ENCODE results near the gene CELF4. TPM values are rescaled to one million over a fixed set of nuclear protein-coding genes. Genes with fewer than 3 reads are reported as not detected.

The CELF4 gene
- total and polyA plus RNA-seq, 10 of the 15 experiments (the other 5 are each of a cell fraction or from before 2014, with no cell fraction given), result 0.03 to 0.32 TPM; not detected in 8

DNA sequence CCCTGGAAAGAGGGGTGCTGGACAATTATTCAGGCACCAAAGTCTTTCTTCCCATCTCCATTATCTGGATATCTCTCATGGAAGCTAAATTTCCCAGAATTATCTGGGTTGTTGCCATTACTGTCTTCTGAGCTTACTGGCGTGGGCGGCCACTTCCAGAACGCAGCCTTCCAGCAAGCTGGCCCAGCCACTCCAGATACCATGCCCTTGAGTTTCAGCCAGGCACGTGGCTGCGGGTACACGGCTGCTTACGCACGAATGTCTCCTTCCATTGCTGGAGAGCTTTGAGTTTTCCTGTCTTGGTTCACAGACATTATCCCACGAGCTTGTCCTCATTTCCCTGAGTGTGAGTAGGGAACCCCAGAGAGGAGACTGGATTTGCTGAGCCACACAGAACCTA lies 32.7 kb downstream of the CELF4 start:
- DNase-seq (ENCODE audit: low read depth, low spot score) (no peak), FAIRE-seq (no peak), ATAC-seq (no peak)
- no peaks in the 10 kb centered on the region for H3K9me3 ChIP-seq (replicated peaks; ENCODE audit: control insufficient read depth, insufficient read depth, low read length)
- no TSS peak for BruUV-seq (replicated peaks)
- H3K79me2 ChIP-seq (ENCODE audit: control insufficient read depth, insufficient read depth, low read length), result no peaks in the 10 kb centered on the region
- no peak overlapping the region for H3K27ac ChIP-seq (ENCODE audit: control insufficient read depth, insufficient read depth)
- no peak overlapping the region for H3K9ac ChIP-seq (ENCODE audit: control insufficient read depth, insufficient read depth, low read length)
- intact Hi-C loops (cut with micrococcal nuclease; ENCODE audit: unreplicated experiment) (no loop called here), in situ Hi-C loops (cut with MboI) (loop anchor here (25.0 kb wide), 1 partner anchor 596 kb away; no protein-coding TSS in a partner anchor)
- TF ChIP-seq NR2F1 (conservative IDR thresholded peaks at IDR 0.05) (no peak), RBBP5 (conservative IDR thresholded peaks at IDR 0.05) (no peak), SP1 (IDR thresholded peaks at IDR 0.05; ENCODE audit: low read depth, low read length) (no peak), MEF2A (IDR thresholded peaks at IDR 0.05; ENCODE audit: insufficient read depth, low read depth, low read length) (no peak), TCF12 (IDR thresholded peaks at IDR 0.05; ENCODE audit: low read depth, low read length) (no peak), ZNF384 (IDR thresholded peaks at IDR 0.05; ENCODE audit: borderline replicate concordance, low read depth, low read length) (no peak), EZH2 (IDR thresholded peaks at IDR 0.05; ENCODE audit: borderline replicate concordance, control insufficient read depth, low read depth, low read length) (no peak), POLR2A (IDR thresholded peaks at IDR 0.05; ENCODE audit: low read depth, low read length) (no peak), TAF1 (IDR thresholded peaks at IDR 0.05; ENCODE audit: borderline replicate concordance, low read depth, low read length) (no peak), ASH2L (IDR thresholded peaks at IDR 0.05; ENCODE audit: borderline replicate concordance, low read depth) (no peak), PAX5 (IDR thresholded peaks at IDR 0.05; ENCODE audit: borderline replicate concordance, low read depth, low read length) (no peak)
- TF ChIP-seq, protein P1, sequence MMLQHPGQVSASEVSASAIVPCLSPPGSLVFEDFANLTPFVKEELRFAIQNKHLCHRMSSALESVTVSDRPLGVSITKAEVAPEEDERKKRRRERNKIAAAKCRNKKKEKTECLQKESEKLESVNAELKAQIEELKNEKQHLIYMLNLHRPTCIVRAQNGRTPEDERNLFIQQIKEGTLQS (IDR thresholded peaks at IDR 0.05; ENCODE audit: borderline replicate concordance, extremely low read depth, low read depth, low read length), result no peak
- TF ChIP-seq, protein P2, sequence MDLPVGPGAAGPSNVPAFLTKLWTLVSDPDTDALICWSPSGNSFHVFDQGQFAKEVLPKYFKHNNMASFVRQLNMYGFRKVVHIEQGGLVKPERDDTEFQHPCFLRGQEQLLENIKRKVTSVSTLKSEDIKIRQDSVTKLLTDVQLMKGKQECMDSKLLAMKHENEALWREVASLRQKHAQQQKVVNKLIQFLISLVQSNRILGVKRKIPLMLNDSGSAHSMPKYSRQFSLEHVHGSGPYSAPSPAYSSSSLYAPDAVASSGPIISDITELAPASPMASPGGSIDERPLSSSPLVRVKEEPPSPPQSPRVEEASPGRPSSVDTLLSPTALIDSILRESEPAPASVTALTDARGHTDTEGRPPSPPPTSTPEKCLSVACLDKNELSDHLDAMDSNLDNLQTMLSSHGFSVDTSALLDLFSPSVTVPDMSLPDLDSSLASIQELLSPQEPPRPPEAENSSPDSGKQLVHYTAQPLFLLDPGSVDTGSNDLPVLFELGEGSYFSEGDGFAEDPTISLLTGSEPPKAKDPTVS (IDR thresholded peaks at IDR 0.05; ENCODE audit: low read depth, low read length), result no peak
- POLR2A ChIA-PET, result interaction anchor here (0.6 kb wide), 1 partner anchor 1870 kb away, joined by 3 read pairs; no protein-coding TSS in a partner anchor
- no peak overlapping the region for H3K4me2 ChIP-seq (ENCODE audit: control insufficient read depth, insufficient read depth)
- no peaks in the 10 kb centered on the region; the same call in 1 of the 2 replicates for H3K4me1 ChIP-seq (ENCODE audit: control insufficient read depth, insufficient read depth, low read length)
- H2AFZ ChIP-seq (ENCODE audit: control insufficient read depth, low read depth, low read length), result no peak overlapping the region
- SMC1A ChIA-PET (ENCODE audit: uncharacterized antibody, unreplicated experiment), result no interaction called here
- WGBS (ENCODE audit: insufficient coverage, insufficient replicate concordance, low lambda C conversion rate, missing lambda C conversion rate), result 56% methylated on average over 9 of the region's 9 CpGs
- H4K20me1 ChIP-seq (ENCODE audit: control insufficient read depth, insufficient read depth), result no peaks in the 10 kb centered on the region
- peaks cover 0 to under 1% of the 10 kb centered on the region in 2 experiments; a peak in 2 of 4 replicates for H3K27me3 ChIP-seq (replicated peaks in 1 of 2; ENCODE audit: control insufficient read depth in 2 of 2, insufficient read depth in 2 of 2, low read length in 1 of 2)
- no peaks in the 10 kb centered on the region for H3K36me3 ChIP-seq (ENCODE audit: control insufficient read depth in 2 of 2, insufficient read depth in 2 of 2, low read length in 1 of 2)
- CTCF ChIA-PET, result no interaction called here
- no peak overlapping the region for H3K4me3 ChIP-seq
- RAD21 ChIA-PET (ENCODE audit: unreplicated experiment), result no interaction called here

Measured in GM12878 (cell line).